Endothelial cell of umbilical vein (primary cell): ENCODE measurements around the gene CEP44. TPM values are rescaled to one million over a fixed set of nuclear protein-coding genes. Genes with fewer than 3 reads are reported as not detected.

Experiments used
- BruUV-seq: library from RNA; stranded (reverse); fragments of 400-500 nt; replicated peaks from 2 replicates; lab custom pipeline; 2021; lab: Mats Ljungman, UMichigan
- CTCF ChIA-PET: fragments of 300-600, 350-600 bp; sonication (Branson Sonifier 250); formaldehyde crosslinking; loops from one replicate; lab custom pipeline; 2021; ENCODE audit warnings: antibody characterized with exemption, inconsistent platforms; lab: Charles Lee
- POLR2A ChIA-PET: fragments of 300-600, 350-600 bp; sonication (Branson Sonifier 250); formaldehyde crosslinking; loops from one replicate; lab custom pipeline; 2021; ENCODE audit warnings: antibody characterized with exemption, inconsistent platforms; lab: Charles Lee
- DNase-seq: peaks from one replicate; pipeline ENCODE4 v3.0.0-alpha.2; 2011; ENCODE audit warnings: low read depth, low spot score
- FAIRE-seq: peaks from 2 replicates; lab custom pipeline; 2011; peaks lifted over from hg19 to GRCh38; lab: Jason Lieb, UNC
- H2AFZ ChIP-seq: 2 replicates; pipeline ENCODE4 v1.6.0; 2012; ENCODE audit warnings: low read depth, low read length, control low read depth, inconsistent platforms
- H3K27ac ChIP-seq: 2 replicates; pipeline ENCODE4 v1.5.1; 2011; ENCODE audit warnings: low read depth, mild to moderate bottlenecking, control low read depth, low read length, moderate library complexity; ENCODE audit not compliant: insufficient read depth
- H3K27me3 ChIP-seq, 2 experiments: 2 replicates each; pipeline versions ENCODE4 v1.6.0 to v1.6.1; 2011; ENCODE audit warnings: low read length in 2 of 2, mixed read lengths in 1 of 2; ENCODE audit not compliant: control insufficient read depth in 2 of 2, insufficient read depth in 2 of 2
- H3K36me3 ChIP-seq, 2 experiments: 2 replicates in 1 of 2; 3 replicates in 1 of 2; pipeline ENCODE4 v1.5.1; 2011; ENCODE audit warnings: low read length in 2 of 2, mild to moderate bottlenecking in 1 of 2, moderate library complexity in 1 of 2; ENCODE audit not compliant: control insufficient read depth in 2 of 2, insufficient read depth in 2 of 2; ENCODE audit errors: extremely low read depth in 1 of 2
- H3K4me1 ChIP-seq: 3 replicates; pipeline ENCODE4 v1.5.1; 2011; ENCODE audit warnings: mild to moderate bottlenecking, low read length; ENCODE audit not compliant: control insufficient read depth, insufficient read depth; ENCODE audit errors: extremely low read depth
- H3K4me2 ChIP-seq: 2 replicates; pipeline ENCODE4 v1.6.1; 2011; ENCODE audit warnings: low read length, control low read depth, mixed read lengths; ENCODE audit not compliant: insufficient read depth
- H3K4me3 ChIP-seq, 3 experiments: fragments of 200-600 bp in 1 of 3; sonication (generic), shearing (Covaris generic) in 1 of 3; replicated peaks in 1 of 3; 2 replicates each; pipeline ENCODE4 v1.5.1; 2011 to 2016; ENCODE audit warnings: control low read depth in 3 of 3, low read length in 3 of 3, mild to moderate bottlenecking in 2 of 3, inconsistent platforms in 1 of 3, low read depth in 1 of 3, moderate library complexity in 1 of 3; ENCODE audit not compliant: insufficient read depth in 1 of 3
- H3K79me2 ChIP-seq: 2 replicates; pipeline ENCODE4 v1.6.0; 2012; ENCODE audit warnings: low read length, inconsistent platforms; ENCODE audit not compliant: control insufficient read depth, insufficient read depth
- H3K9ac ChIP-seq: replicated peaks from 2 replicates; pipeline ENCODE3; 2011; ENCODE audit warnings: low read length, control low read depth; ENCODE audit not compliant: insufficient read depth; ENCODE audit errors: extremely low read depth
- H3K9me1 ChIP-seq: replicated peaks from 3 replicates; pipeline ENCODE4 v1.6.0; 2011; ENCODE audit warnings: mild to moderate bottlenecking, low read length; ENCODE audit not compliant: control insufficient read depth, insufficient read depth; ENCODE audit errors: extremely low read depth
- H3K9me3 ChIP-seq: replicated peaks from 2 replicates; pipeline ENCODE4 v1.5.1; 2012; ENCODE audit warnings: low read length, inconsistent platforms; ENCODE audit not compliant: control insufficient read depth, insufficient read depth
- H4K20me1 ChIP-seq: replicated peaks from 2 replicates; pipeline ENCODE3; 2011; ENCODE audit warnings: mild to moderate bottlenecking, low read length; ENCODE audit not compliant: control insufficient read depth, insufficient read depth; ENCODE audit errors: extremely low read depth
- CTCF ChIP-seq, 2 donors: IDR thresholded peaks; 1 replicate in 1 of 2; 2 replicates in 1 of 2; pipeline ENCODE4 v1.5.1; 2011; ENCODE audit warnings: low read length in 2 of 2, mild to moderate bottlenecking in 2 of 2, moderate library complexity in 2 of 2, control low read depth in 1 of 2, inconsistent platforms in 1 of 2, low read depth in 1 of 2; ENCODE audit not compliant: insufficient read depth in 1 of 2; ENCODE audit errors: extremely low read depth in 1 of 2
- EZH2 ChIP-seq: IDR thresholded peaks from 2 replicates; pipeline ENCODE4 v1.6.1; 2012; ENCODE audit warnings: borderline replicate concordance, low read depth, mild to moderate bottlenecking, moderate library complexity, low read length, inconsistent platforms; ENCODE audit not compliant: severe bottlenecking
- FOS ChIP-seq: IDR thresholded peaks from 2 replicates; pipeline ENCODE4 v1.6.1; 2011; ENCODE audit warnings: mild to moderate bottlenecking, low read length, moderate library complexity, borderline replicate concordance; ENCODE audit not compliant: insufficient read depth
- GATA2 ChIP-seq: IDR thresholded peaks from 2 replicates; pipeline ENCODE4 v1.7.0; 2011; ENCODE audit warnings: low read depth, mild to moderate bottlenecking, moderate library complexity, mixed read lengths, low read length; ENCODE audit not compliant: insufficient read length, insufficient read depth
- JUN ChIP-seq: IDR thresholded peaks from 2 replicates; pipeline ENCODE4 v1.6.1; 2011; ENCODE audit warnings: borderline replicate concordance, low read depth; ENCODE audit not compliant: insufficient read length, insufficient read depth
- MAX ChIP-seq: IDR thresholded peaks from 2 replicates; pipeline ENCODE4 v1.6.1; 2011; ENCODE audit not compliant: insufficient read depth, insufficient read length
- MYC ChIP-seq: IDR thresholded peaks from one replicate; pipeline ENCODE4 v1.6.1; 2011; ENCODE audit warnings: mild to moderate bottlenecking, low read depth, low read length
- POLR2A ChIP-seq: IDR thresholded peaks from 2 replicates; pipeline ENCODE4 v1.6.1; 2012; ENCODE audit warnings: low read depth, mild to moderate bottlenecking, control low read depth, low read length
- POLR2AphosphoS5 ChIP-seq: IDR thresholded peaks from 2 replicates; pipeline ENCODE4 v1.6.1; 2012; ENCODE audit warnings: low read depth, mild to moderate bottlenecking, control low read depth, low read length, moderate library complexity; ENCODE audit not compliant: insufficient read depth
- dilution Hi-C: fragments of 300-500 bp; cut with MboI; formaldehyde crosslinking; loops from one replicate; pipeline ENCODE4 v1.15.0; 2019; ENCODE audit warnings: low sequenced_read_pairs; ENCODE audit not compliant: extremely low pct_ligation_motif_present
- intact Hi-C: fragments of 100-400 bp; cut with micrococcal nuclease; formaldehyde crosslinking; loops from one replicate; pipeline ENCODE4 v1.10.0; 2022
- polyA plus RNA-seq, 4 experiments: library from polyadenylated mRNA; depleted of rRNA in 3 of 4; stranded (reverse) in 3 of 4; unstranded in 1 of 4; fragments of >200 nt; gene quantifications; 2 replicates each; pipeline versions ENCODE4 v1.2.1 to v1.2.3, GENCODE V29; 2011 to 2012; ENCODE audit warnings: missing spikeins in 1 of 4
- total RNA-seq: library from RNA; stranded (reverse); gene quantifications from 2 replicates; pipeline ENCODE4 v1.2.3, GENCODE V29; 2021

Gene CEP44
- total and polyA plus RNA-seq, 2 donors (not counting 3 experiments of a cell fraction or from before 2014, with no cell fraction given) = 2.0 to 13.0 TPM

GRCh38 chr4:174284487-174284886 lies 776 bp downstream of the CEP44 start:
- peak overlapping the region; percentile 96 for H3K4me2 ChIP-seq
- H3K36me3 ChIP-seq = no peaks in the 10 kb centered on the region
- ChIA-PET CTCF (interaction anchor here (1.4 to 1.5 kb wide), 2 partner anchors 24 to 34 kb away, joined by 4 read pairs; no protein-coding TSS in a partner anchor), POLR2A (interaction anchor here (0.9 kb wide), 1 partner anchor 26 kb away, joined by 4 read pairs; no protein-coding TSS in a partner anchor)
- H3K27me3 ChIP-seq = no peaks in the 10 kb centered on the region
- peaks cover 29% of the 10 kb centered on the region for H3K79me2 ChIP-seq
- H3K4me3 ChIP-seq = peak overlapping the region; percentile 77 to 97 (median 82)
- dilution Hi-C loops (no loop called here), intact Hi-C loops (no loop called here)
- FAIRE-seq = no peak
- H3K27ac ChIP-seq = peak overlapping the region; percentile 99
- peaks cover 17% of the 10 kb centered on the region for H3K4me1 ChIP-seq
- no peak for DNase-seq
- TF ChIP-seq POLR2A = no peak
- no TSS peak for BruUV-seq
- no peaks in the 10 kb centered on the region for H3K9me3 ChIP-seq
- H2AFZ ChIP-seq = peak overlapping the region; percentile 99
- no peaks in the 10 kb centered on the region for H4K20me1 ChIP-seq
- H3K9ac ChIP-seq = peak overlapping the region; percentile 100
- no peaks in the 10 kb centered on the region for H3K9me1 ChIP-seq

GRCh38 chr4:174286870-174287269 lies 3.2 kb downstream of the CEP44 start:
- Histone ChIP-seq H3K4me1 (peaks cover 17% of the 10 kb centered on the region), H2AFZ (no peak overlapping the region), H4K20me1 (no peaks in the 10 kb centered on the region), H3K9me3 (no peaks in the 10 kb centered on the region), H3K36me3 (no peaks in the 10 kb centered on the region), H3K9me1 (no peaks in the 10 kb centered on the region), H3K4me2 (no peak overlapping the region), H3K27me3 (no peaks in the 10 kb centered on the region), H3K79me2 (peaks cover 23% of the 10 kb centered on the region), H3K4me3 (no peak overlapping the region), H3K9ac (no peak overlapping the region), H3K27ac (no peak overlapping the region)
- TF ChIP-seq POLR2AphosphoS5 (no peak), JUN (no peak), GATA2 (no peak), EZH2 (no peak), FOS (no peak), MYC (no peak), POLR2A (no peak), MAX (no peak), CTCF (IDR thresholded peaks at IDR 0.05; ENCODE audit: extremely low read depth in 1 of 2, insufficient read depth in 1 of 2, low read depth in 1 of 2, low read length in 2 of 2) (no peak)
- CTCF ChIA-PET = no interaction called here
- intact Hi-C loops = no loop called here
- BruUV-seq = no TSS peak
- POLR2A ChIA-PET = no interaction called here
- FAIRE-seq = no peak
- no peak for DNase-seq
- dilution Hi-C loops = no loop called here
